Body of pancreas (tissue), 4 donors: ENCODE measurements around the gene SLC35D1. TPM values are rescaled to one million over a fixed set of nuclear protein-coding genes. Genes with fewer than 3 reads are reported as not detected.

Source experiments
- ATAC-seq: fragments of 150-250 bp; one replicate; pipeline ENCODE4 v1.9.1; 2016
- DNase-seq, 4 donors: peaks; one replicate each; pipeline ENCODE4 v3.0.0-alpha.2; 2019
- H3K27ac ChIP-seq, 4 donors: fragments of 200-600 bp; sonication (generic); 1 replicate in 3 of 4; 2 replicates in 1 of 4; pipeline versions ENCODE4 v1.5.1 to v1.6.1; 2016 to 2019; ENCODE audit warnings: mild to moderate bottlenecking in 1 of 4, mixed read lengths in 1 of 4, moderate library complexity in 1 of 4
- H3K27me3 ChIP-seq, 2 donors: fragments of 200-600 bp; sonication (generic); one replicate each; pipeline ENCODE4 v1.6.0; 2016; ENCODE audit warnings: mild to moderate bottlenecking in 1 of 2
- H3K36me3 ChIP-seq, 2 donors: fragments of 200-600 bp; sonication (generic); replicated peaks in 1 of 2; 2 replicates each; pipeline ENCODE4 v1.5.1; 2016; ENCODE audit warnings: low read depth in 2 of 2; ENCODE audit not compliant: insufficient read depth in 1 of 2
- H3K4me1 ChIP-seq: fragments of 200-600 bp; sonication (generic); one replicate; pipeline ENCODE4 v1.6.0; 2016
- H3K4me3 ChIP-seq, 2 donors: fragments of 200-600 bp; sonication (generic); 1 replicate in 1 of 2; 2 replicates in 1 of 2; pipeline ENCODE4 v1.5.1; 2016 to 2019
- H3K9me3 ChIP-seq, 3 donors: fragments of 200-600 bp; sonication (generic); 1 replicate in 2 of 3; 2 replicates in 1 of 3; pipeline ENCODE4 v1.5.1; 2016
- POLR2A ChIP-seq, 3 donors: fragments of 450-650 bp; IDR thresholded peaks; one replicate each; pipeline ENCODE4 v1.6.1; 2016; ENCODE audit warnings: antibody characterized with exemption in 3 of 3, mild to moderate bottlenecking in 2 of 3
- WGBS, 2 donors: methylation state at CpG; one replicate each; pipeline ENCODE4 v1.1.5; 2017; 5-methylcytosine and 5-hydroxymethylcytosine counted together
- intact Hi-C: fragments of 100-400 bp; cut with DNase I; formaldehyde crosslinking; loops from one replicate; pipeline ENCODE4 v1.15.1; 2023
- total RNA-seq, 2 donors: library from RNA; depleted of rRNA; stranded (reverse); fragments of >200 nt; gene quantifications; one replicate each; pipeline ENCODE4 v1.1.0, GENCODE V29; 2016
- TF ChIP-seq, protein P1 (sequence below), 7 experiments: fragments of 450-650 bp in 4 of 7; fragments of 200-600 bp in 3 of 7; sonication (generic) in 3 of 7; IDR thresholded peaks; one replicate each; pipeline ENCODE4 v1.5.1; 2016 to 2019; ENCODE audit warnings: antibody characterized with exemption in 7 of 7

Gene SLC35D1
- 1 to 10 TPM; 5.6 to 9.9 TPM for total RNA-seq

DNA sequence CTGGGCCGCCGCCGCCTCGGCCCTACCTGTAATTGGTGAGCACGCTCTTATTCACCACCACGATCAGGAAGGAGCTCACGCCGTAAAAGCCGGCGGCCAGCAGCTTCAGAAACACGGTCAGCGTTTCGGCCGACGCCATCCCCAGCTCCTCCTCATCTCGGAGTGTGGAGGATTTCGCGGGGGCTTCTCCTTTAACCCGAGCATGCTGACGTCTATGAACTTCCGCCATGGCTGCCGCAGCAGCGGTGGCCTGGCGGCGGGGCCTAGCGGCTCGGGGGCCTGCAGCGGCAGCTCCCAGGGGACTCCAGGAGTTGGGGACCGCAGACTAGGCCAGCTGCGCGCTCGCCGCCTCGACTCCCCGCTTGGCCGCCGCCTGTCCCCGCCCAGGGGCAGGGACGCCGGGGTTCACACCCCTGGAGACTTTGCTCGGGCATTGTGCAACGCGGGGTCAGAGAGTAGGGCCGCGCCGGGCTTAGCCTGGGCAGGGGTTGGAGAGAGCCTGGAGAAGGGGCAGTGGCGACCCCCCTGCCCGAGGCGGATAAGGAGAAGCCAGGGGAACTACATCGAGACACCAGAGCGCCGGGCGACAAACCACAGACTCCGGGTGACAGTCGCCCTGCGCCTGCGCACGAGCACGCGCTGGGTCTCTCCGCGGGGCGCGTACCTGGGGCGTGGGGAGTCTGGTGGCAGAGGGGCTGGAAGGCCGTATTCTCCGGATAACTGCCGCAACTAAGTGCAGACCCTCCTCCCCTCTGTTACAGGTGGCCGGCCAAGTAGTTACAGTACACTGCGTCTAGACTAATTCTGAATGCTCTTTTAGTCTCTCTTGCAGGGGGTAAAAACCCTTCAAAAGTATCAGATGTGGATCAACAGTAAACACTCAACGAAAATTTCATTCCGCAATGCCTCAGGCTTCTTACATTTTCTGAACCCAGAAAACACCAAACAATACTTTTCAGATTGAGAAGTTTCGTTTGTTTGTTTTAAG, at the start of gene SLC35D1:
Gene SLC35D1 (minus strand): TSS at position 364 of the 988 bp plus-strand sequence. CDS start 135 bp downstream, at position 229.
- WGBS, 2 donors = 1 to 2% methylated on average over 10 to 71 of the region's 73 CpGs
- peaks cover 7% of the 10 kb centered on the region for H3K4me1 ChIP-seq
- intact Hi-C loops = no loop called here
- H3K36me3 ChIP-seq = no peaks in the 10 kb centered on the region
- peak; percentile 73 for ATAC-seq
- peak within 1 kb of the TSS; percentile 89 to 98 (median 94) for H3K27ac ChIP-seq
- peak within 1 kb of the TSS; percentile 37 to 61 for H3K4me3 ChIP-seq
- no peaks in the 10 kb centered on the region for H3K27me3 ChIP-seq
- peak; percentile 61 to 86 (median 82) for TF ChIP-seq POLR2A (IDR thresholded peaks at IDR 0.05)
- TF ChIP-seq, protein P1, sequence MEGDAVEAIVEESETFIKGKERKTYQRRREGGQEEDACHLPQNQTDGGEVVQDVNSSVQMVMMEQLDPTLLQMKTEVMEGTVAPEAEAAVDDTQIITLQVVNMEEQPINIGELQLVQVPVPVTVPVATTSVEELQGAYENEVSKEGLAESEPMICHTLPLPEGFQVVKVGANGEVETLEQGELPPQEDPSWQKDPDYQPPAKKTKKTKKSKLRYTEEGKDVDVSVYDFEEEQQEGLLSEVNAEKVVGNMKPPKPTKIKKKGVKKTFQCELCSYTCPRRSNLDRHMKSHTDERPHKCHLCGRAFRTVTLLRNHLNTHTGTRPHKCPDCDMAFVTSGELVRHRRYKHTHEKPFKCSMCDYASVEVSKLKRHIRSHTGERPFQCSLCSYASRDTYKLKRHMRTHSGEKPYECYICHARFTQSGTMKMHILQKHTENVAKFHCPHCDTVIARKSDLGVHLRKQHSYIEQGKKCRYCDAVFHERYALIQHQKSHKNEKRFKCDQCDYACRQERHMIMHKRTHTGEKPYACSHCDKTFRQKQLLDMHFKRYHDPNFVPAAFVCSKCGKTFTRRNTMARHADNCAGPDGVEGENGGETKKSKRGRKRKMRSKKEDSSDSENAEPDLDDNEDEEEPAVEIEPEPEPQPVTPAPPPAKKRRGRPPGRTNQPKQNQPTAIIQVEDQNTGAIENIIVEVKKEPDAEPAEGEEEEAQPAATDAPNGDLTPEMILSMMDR (IDR thresholded peaks at IDR 0.05) = no peak
- no peaks in the 10 kb centered on the region for H3K9me3 ChIP-seq
- peak; percentile 66 to 77 (median 70) for DNase-seq

DNA sequence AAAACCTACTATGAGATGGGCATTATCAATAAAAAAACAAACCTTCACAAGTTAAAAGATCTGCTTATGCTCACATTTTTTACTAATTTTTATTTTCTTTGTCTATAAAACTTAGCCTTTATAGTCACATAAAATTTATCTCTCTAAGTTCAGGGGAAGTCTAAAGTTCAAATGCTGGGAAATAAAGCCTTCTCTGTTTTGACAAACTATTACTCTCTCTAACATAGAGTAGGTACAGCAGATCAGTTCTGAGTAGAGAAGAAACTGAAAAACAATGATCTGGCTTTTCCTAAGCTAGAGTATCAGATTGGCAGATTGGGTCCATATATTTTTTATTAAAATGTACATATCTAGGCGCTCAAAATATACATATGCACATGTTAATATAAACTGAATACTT, 49.6 kb upstream of the SLC35D1 start:
- no peak for ATAC-seq
- DNase-seq = no peak
- intact Hi-C loops = no loop called here
- Histone ChIP-seq H3K4me1 (no peaks in the 10 kb centered on the region), H3K27ac (no peak overlapping the region), H3K4me3 (no peak overlapping the region), H3K36me3 (no peaks in the 10 kb centered on the region), H3K27me3 (no peaks in the 10 kb centered on the region), H3K9me3 (no peaks in the 10 kb centered on the region)
- 65 to 93% methylated on average over 1 of the region's 1 CpG for whole genome bisulfite sequencing, 2 donors
- TF ChIP-seq POLR2A (IDR thresholded peaks at IDR 0.05) = no peak
- TF ChIP-seq, protein P1 (IDR thresholded peaks at IDR 0.05) = no peak

DNA sequence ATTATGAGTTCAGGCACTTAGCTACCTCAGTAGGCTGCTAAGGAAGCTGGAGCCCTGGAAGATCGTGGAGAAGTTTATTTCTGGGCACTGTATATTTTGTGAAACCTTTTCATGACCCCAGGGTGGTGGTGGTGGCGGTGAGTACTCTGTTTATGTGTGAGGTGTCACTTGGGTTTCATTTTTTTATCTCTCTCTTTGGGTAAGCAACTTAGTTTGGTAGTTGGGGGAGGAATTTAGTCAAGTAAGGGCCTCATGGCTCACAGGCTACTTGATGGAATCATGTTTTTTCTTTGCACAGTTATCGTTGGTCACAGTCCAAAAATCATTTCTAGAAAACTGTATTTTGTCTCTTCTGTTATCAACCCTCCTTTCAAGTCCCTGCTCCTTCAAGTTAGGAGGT, 46.9 kb upstream of the SLC35D1 start:
- no peak for DNase-seq
- WGBS, 2 donors = 41 to 53% methylated on average over 3 of the region's 3 CpGs
- no peaks in the 10 kb centered on the region for H3K36me3 ChIP-seq

DNA sequence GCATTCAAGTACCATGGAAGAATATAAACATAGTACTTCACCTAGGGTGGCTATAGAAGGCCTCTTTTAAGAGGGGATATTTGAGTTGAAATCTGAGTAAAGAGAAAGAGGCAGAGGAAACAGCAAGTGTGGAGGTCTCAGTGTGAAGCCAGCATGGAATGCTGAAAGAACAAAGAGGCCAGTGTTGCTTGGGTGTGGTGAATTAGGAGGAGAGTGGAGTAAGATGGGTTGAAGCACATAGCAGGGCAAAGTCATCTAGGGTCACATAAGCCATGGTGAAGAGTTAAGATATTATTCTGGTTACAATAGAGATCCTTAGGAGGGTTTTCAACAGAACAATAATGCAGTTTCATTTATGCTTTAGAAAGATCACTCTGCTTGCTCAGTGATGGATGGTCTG, 43.4 kb upstream of the SLC35D1 start:
- H3K27ac ChIP-seq = no peak overlapping the region
- intact Hi-C loops = no loop called here
- ATAC-seq (no peak), DNase-seq (no peak)
- H3K36me3 ChIP-seq = no peaks in the 10 kb centered on the region
- no peaks in the 10 kb centered on the region for H3K27me3 ChIP-seq
- H3K4me3 ChIP-seq = no peak overlapping the region
- H3K4me1 ChIP-seq = no peaks in the 10 kb centered on the region
- H3K9me3 ChIP-seq = no peaks in the 10 kb centered on the region
- no peak for TF ChIP-seq POLR2A (IDR thresholded peaks at IDR 0.05)
- TF ChIP-seq, protein P1 (IDR thresholded peaks at IDR 0.05) = no peak

More for the DNA sequence above, 46.9 kb upstream of the SLC35D1 start:
- H3K4me3 ChIP-seq = no peak overlapping the region
- TF ChIP-seq, protein P1 (IDR thresholded peaks at IDR 0.05) = no peak
- no peak for TF ChIP-seq POLR2A (IDR thresholded peaks at IDR 0.05)
- H3K27me3 ChIP-seq = no peaks in the 10 kb centered on the region
- H3K27ac ChIP-seq = no peak overlapping the region
- no peaks in the 10 kb centered on the region for H3K4me1 ChIP-seq
- intact Hi-C loops = no loop called here
- no peak for ATAC-seq
- no peaks in the 10 kb centered on the region for H3K9me3 ChIP-seq
